ENCODE measurements around the gene SGTA. TPM values are rescaled to one million over a fixed set of nuclear protein-coding genes. Genes with fewer than 3 reads are reported as not detected.

SGTA gene
- total and polyA plus RNA-seq, 2 of the 13 experiments (the other 11 are each of a cell fraction or from before 2014, with no cell fraction given) = 43.9 to 47.4 TPM

DNA sequence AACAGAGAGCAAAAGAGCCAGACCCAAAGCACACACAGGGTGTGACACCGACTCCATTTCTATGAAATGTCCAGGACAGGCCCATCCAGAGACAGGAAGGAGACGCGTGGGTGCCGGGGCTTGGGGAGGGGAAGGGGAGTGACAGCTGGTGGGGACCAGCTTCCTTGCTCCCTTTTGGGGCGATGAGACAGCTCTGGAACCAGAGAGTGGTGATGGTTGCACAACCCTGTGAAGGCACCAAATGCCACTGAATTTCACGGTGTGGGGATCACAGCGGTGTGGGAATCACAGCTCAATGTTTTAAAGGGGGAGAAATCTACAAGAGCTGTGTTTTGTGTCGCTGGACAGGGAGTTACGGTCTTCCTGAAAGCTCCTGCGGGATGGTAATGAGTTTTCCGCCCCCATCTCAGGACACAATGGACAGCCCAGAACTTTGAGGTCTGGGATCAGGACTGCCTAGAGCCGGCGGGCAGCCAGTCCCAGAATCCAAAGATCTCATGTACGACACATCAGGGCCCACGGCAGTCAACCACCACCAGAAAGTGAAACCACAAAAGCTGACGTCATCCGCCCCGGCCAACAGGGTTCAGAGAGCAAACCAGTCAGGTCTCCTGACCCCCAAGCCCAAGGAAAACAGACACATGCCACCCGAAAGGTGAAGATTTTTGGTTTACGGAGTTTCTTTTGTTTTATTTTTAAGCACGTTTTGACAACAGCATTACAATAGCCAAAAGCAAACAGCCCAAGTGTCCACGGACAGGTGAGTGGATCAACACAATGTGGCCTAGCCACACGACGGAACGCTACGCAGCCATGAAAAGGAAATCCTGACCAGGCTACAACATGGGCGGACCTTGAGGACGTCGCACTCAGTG lies 7.3 kb downstream of the SGTA start (continued):
- no peak for TF ChIP-seq PAX8 (CRISPR knock-in tag; IDR thresholded peaks at IDR 0.05; ENCODE audit: borderline replicate concordance)
- no peak for TF ChIP-seq ELF4 (CRISPR knock-in tag; IDR thresholded peaks at IDR 0.05; ENCODE audit: borderline replicate concordance)
- TF ChIP-seq, protein P1, sequence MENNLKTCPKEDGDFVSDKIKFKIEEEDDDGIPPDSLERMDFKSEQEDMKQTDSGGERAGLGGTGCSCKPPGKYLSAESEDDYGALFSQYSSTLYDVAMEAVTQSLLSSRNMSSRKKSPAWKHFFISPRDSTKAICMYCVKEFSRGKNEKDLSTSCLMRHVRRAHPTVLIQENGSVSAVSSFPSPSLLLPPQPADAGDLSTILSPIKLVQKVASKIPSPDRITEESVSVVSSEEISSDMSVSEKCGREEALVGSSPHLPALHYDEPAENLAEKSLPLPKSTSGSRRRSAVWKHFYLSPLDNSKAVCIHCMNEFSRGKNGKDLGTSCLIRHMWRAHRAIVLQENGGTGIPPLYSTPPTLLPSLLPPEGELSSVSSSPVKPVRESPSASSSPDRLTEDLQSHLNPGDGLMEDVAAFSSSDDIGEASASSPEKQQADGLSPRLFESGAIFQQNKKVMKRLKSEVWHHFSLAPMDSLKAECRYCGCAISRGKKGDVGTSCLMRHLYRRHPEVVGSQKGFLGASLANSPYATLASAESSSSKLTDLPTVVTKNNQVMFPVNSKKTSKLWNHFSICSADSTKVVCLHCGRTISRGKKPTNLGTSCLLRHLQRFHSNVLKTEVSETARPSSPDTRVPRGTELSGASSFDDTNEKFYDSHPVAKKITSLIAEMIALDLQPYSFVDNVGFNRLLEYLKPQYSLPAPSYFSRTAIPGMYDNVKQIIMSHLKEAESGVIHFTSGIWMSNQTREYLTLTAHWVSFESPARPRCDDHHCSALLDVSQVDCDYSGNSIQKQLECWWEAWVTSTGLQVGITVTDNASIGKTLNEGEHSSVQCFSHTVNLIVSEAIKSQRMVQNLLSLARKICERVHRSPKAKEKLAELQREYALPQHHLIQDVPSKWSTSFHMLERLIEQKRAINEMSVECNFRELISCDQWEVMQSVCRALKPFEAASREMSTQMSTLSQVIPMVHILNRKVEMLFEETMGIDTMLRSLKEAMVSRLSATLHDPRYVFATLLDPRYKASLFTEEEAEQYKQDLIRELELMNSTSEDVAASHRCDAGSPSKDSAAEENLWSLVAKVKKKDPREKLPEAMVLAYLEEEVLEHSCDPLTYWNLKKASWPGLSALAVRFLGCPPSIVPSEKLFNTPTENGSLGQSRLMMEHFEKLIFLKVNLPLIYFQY (CRISPR knock-in tag; IDR thresholded peaks at IDR 0.05; ENCODE audit: borderline replicate concordance) = no peak
- no peak for TF ChIP-seq ZNF34 (CRISPR knock-in tag; IDR thresholded peaks at IDR 0.05; ENCODE audit: borderline replicate concordance)
- no peak for TF ChIP-seq REL (CRISPR knock-in tag; conservative IDR thresholded peaks at IDR 0.05)
- no peak for TF ChIP-seq POGZ (CRISPR knock-in tag; IDR thresholded peaks at IDR 0.05)
- no peak for TF ChIP-seq ZBTB8A (CRISPR knock-in tag; IDR thresholded peaks at IDR 0.05; ENCODE audit: borderline replicate concordance, low read depth)
- no peak for TF ChIP-seq ZNF776 (CRISPR knock-in tag; IDR thresholded peaks at IDR 0.05)
- peak; percentile 61; the same call in 1 of the 2 replicates for TF ChIP-seq CEBPB (IDR thresholded peaks at IDR 0.05; ENCODE audit: borderline replicate concordance, low read depth, low read length)
- TF ChIP-seq ZNF510 (CRISPR knock-in tag; IDR thresholded peaks at IDR 0.05; ENCODE audit: low read depth) = no peak
- TF ChIP-seq JDP2 (CRISPR knock-in tag; IDR thresholded peaks at IDR 0.05; ENCODE audit: borderline replicate concordance) = no peak
- TF ChIP-seq ZNF83 (CRISPR knock-in tag; IDR thresholded peaks at IDR 0.05; ENCODE audit: borderline replicate concordance) = no peak
- TF ChIP-seq ZNF709 (CRISPR knock-in tag; IDR thresholded peaks at IDR 0.05) = no peak
- TF ChIP-seq, protein P2, sequence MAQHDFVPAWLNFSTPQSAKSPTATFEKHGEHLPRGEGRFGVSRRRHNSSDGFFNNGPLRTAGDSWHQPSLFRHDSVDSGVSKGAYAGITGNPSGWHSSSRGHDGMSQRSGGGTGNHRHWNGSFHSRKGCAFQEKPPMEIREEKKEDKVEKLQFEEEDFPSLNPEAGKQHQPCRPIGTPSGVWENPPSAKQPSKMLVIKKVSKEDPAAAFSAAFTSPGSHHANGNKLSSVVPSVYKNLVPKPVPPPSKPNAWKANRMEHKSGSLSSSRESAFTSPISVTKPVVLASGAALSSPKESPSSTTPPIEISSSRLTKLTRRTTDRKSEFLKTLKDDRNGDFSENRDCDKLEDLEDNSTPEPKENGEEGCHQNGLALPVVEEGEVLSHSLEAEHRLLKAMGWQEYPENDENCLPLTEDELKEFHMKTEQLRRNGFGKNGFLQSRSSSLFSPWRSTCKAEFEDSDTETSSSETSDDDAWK (CRISPR knock-in tag; IDR thresholded peaks at IDR 0.05) = no peak
- TF ChIP-seq FOXA3 (CRISPR knock-in tag; IDR thresholded peaks at IDR 0.05) = no peak
- peak; percentile 56; the same call in 1 of the 2 replicates for TF ChIP-seq YEATS4 (CRISPR knock-in tag; IDR thresholded peaks at IDR 0.05; ENCODE audit: borderline replicate concordance)
- TF ChIP-seq DPF2 (CRISPR knock-in tag; IDR thresholded peaks at IDR 0.05; ENCODE audit: borderline replicate concordance, low read depth) = no peak
- TF ChIP-seq ZSCAN9 (CRISPR knock-in tag; IDR thresholded peaks at IDR 0.05; ENCODE audit: borderline replicate concordance) = no peak
- TF ChIP-seq PRMT3 (CRISPR knock-in tag; IDR thresholded peaks at IDR 0.05; ENCODE audit: borderline replicate concordance, low read depth) = no peak
- 0 out of 2 replicates have a peak, but pooled peaks have one; percentile 25 for TF ChIP-seq RXRA (CRISPR knock-in tag; IDR thresholded peaks at IDR 0.05)
- TF ChIP-seq IKZF4 (CRISPR knock-in tag; IDR thresholded peaks at IDR 0.05; ENCODE audit: borderline replicate concordance, low read depth, not compliant biosample characterization) = no peak
- TF ChIP-seq ZNF260 (CRISPR knock-in tag; IDR thresholded peaks at IDR 0.05; ENCODE audit: borderline replicate concordance, low read depth) = no peak
- no peak for TF ChIP-seq ZNF549 (CRISPR knock-in tag; IDR thresholded peaks at IDR 0.05)
- TF ChIP-seq, protein P3, sequence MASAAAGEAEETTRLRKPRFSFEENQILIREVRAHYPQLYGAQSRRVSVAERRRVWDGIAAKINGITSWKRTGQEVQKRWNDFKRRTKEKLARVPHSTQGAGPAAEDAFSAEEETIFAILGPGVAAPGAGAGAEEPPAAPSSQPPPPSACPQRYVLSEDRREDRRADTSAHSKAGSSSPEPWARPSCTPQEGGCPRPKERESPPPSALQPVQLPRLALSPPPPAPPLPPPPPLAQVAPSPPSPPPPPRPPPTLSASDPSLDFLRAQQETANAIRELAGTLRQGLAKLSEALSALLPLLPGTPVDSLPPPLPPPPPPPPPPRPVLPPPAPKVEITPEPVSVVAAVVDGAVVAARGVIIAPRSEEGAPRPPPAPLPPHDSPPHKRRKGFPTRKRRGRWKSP (CRISPR knock-in tag; IDR thresholded peaks at IDR 0.05) = no peak

All from HepG2 (cell line).